HepG2 (cell line): ENCODE data around the gene HCFC2.

Experiments used
- CEBPB ChIP-seq: IDR thresholded peaks from 2 replicates; pipeline ENCODE4 v1.6.1; 2011; ENCODE audit warnings: low read depth, low read length, improper control_type of control experiment, borderline replicate concordance
- CHD4 ChIP-seq: fragments of 200-600 bp; sonication (generic); IDR thresholded peaks from 2 replicates; pipeline ENCODE4 v1.7.0; 2017; ENCODE audit warnings: mild to moderate bottlenecking, low read length, borderline replicate concordance
- CTCF ChIP-seq: sonication (generic); formaldehyde crosslinking; IDR thresholded peaks from 2 replicates; pipeline ENCODE4 v1.5.0; 2020; ENCODE audit warnings: mild to moderate bottlenecking, missing genetic modification reagents, moderate library complexity
- DNMT1 ChIP-seq: sonication (generic); formaldehyde crosslinking; IDR thresholded peaks from 2 replicates; pipeline ENCODE4 v1.5.1; 2020; ENCODE audit warnings: mild to moderate bottlenecking, missing genetic modification reagents
- MTA3 ChIP-seq: sonication (generic); formaldehyde crosslinking; IDR thresholded peaks from 2 replicates; pipeline ENCODE4 v1.4.0; 2020; ENCODE audit warnings: missing genetic modification reagents
- PBX3 ChIP-seq: sonication (generic); formaldehyde crosslinking; IDR thresholded peaks from 2 replicates; pipeline ENCODE4 v1.8.1; 2023; ENCODE audit warnings: missing genetic modification reagents, inconsistent platforms, borderline replicate concordance
- SMARCC2 ChIP-seq: fragments of 450-650 bp; IDR thresholded peaks from 2 replicates; pipeline ENCODE4 v1.6.1; 2017; ENCODE audit warnings: antibody characterized with exemption, mild to moderate bottlenecking
- TARDBP ChIP-seq: sonication (generic); formaldehyde crosslinking; IDR thresholded peaks from 2 replicates; pipeline ENCODE4 v1.8.0; 2022; ENCODE audit warnings: mild to moderate bottlenecking, missing genetic modification reagents
- YY1 ChIP-seq: IDR thresholded peaks from 2 replicates; pipeline ENCODE4 v1.6.1; 2011; ENCODE audit warnings: low read length, low read depth, moderate library complexity, mild to moderate bottlenecking; ENCODE audit not compliant: insufficient read depth, insufficient replicate concordance
- ZBTB2 ChIP-seq: sonication (generic); formaldehyde crosslinking; IDR thresholded peaks from 2 replicates; pipeline ENCODE4 v1.8.0; 2022; ENCODE audit warnings: low read depth, missing genetic modification reagents
- ZNF232 ChIP-seq: sonication (generic); formaldehyde crosslinking; IDR thresholded peaks from 2 replicates; pipeline ENCODE4 v1.4.0; 2020; ENCODE audit warnings: missing genetic modification reagents, borderline replicate concordance

GRCh38 chr12:104130760-104131159 is 66.4 kb downstream of the HCFC2 start:
- no peak for TF ChIP-seq YY1
- TF ChIP-seq ZNF232 (CRISPR knock-in tag), result no peak
- no peak for TF ChIP-seq SMARCC2
- TF ChIP-seq PBX3, result no peak
- TF ChIP-seq CHD4, result no peak
- TF ChIP-seq TARDBP, result no peak
- TF ChIP-seq CTCF (CRISPR knock-in tag), result no peak
- no peak for TF ChIP-seq CEBPB
- TF ChIP-seq MTA3 (CRISPR knock-in tag), result no peak
- no peak for TF ChIP-seq DNMT1 (CRISPR knock-in tag)
- no peak for TF ChIP-seq ZBTB2 (CRISPR knock-in tag)
